Upper lobe of left lung (tissue), 4 donors: ENCODE data around the gene PUM2.

Source experiments
- CTCF ChIP-seq, 6 experiments: fragments of 450-650 bp in 4 of 6; fragments of 200-600 bp in 2 of 6; sonication (generic) in 2 of 6; IDR thresholded peaks; one replicate each; pipeline ENCODE4 v1.5.1; 2016 to 2019; ENCODE audit warnings: antibody characterized with exemption in 6 of 6
- POLR2A ChIP-seq, 4 donors: fragments of 450-650 bp; IDR thresholded peaks; one replicate each; pipeline ENCODE4 v1.5.1; 2016 to 2017; ENCODE audit warnings: antibody characterized with exemption in 4 of 4, mild to moderate bottlenecking in 2 of 4
- POLR2AphosphoS5 ChIP-seq, 2 donors: sonication (generic); formaldehyde crosslinking; IDR thresholded peaks; one replicate each; pipeline ENCODE4 v1.5.1; 2017; ENCODE audit warnings: antibody characterized with exemption in 2 of 2

- TF ChIP-seq CTCF (IDR thresholded peaks at IDR 0.05) (no peak), POLR2A (IDR thresholded peaks at IDR 0.05) (no peak), POLR2AphosphoS5 (IDR thresholded peaks at IDR 0.05) (no peak)
Measured at GRCh38 chr2:20371323-20372025, 20.8 kb upstream of the PUM2 start.
